ENCODE measurements around the gene FZD8.
A peak's percentile ranks its signal among the peaks of the same experiment; 100 is the strongest.

Gene FZD8

GRCh38 chr10:35640951-35641675 lies 983 bp downstream of the FZD8 start:
- peak; percentile 84 for DNase-seq

- DNase-seq, result peak; percentile 72
These were observed 1.6 kb downstream of the FZD8 start for GRCh38 chr10:35640474-35640873.

GRCh38 chr10:35639728-35640401 lies 2.2 kb downstream of the FZD8 start:
- peak; percentile 30 for DNase-seq

GRCh38 chr10:35639021-35639727 lies 2.9 kb downstream of the FZD8 start:
- no peak for DNase-seq

GRCh38 chr10:35638101-35638500 lies 4.0 kb downstream of the FZD8 start:
- DNase-seq, result no peak

- DNase-seq, result no peak
These were observed 4.6 kb downstream of the FZD8 start for GRCh38 chr10:35637462-35637861.

- no peak for DNase-seq
These were observed 5.1 kb downstream of the FZD8 start for GRCh38 chr10:35636956-35637355.

GRCh38 chr10:35635576-35635975 lies 6.5 kb downstream of the FZD8 start:
- DNase-seq, result peak; percentile 63

- DNase-seq, result no peak
These were observed 8.8 kb downstream of the FZD8 start for GRCh38 chr10:35633006-35633980.

- DNase-seq, result no peak
These were observed 10.1 kb downstream of the FZD8 start for GRCh38 chr10:35632027-35632426.

GRCh38 chr10:35631404-35631803 lies 10.7 kb downstream of the FZD8 start:
- no peak for DNase-seq

- DNase-seq, result peak; percentile 31
These were observed 15.1 kb downstream of the FZD8 start for GRCh38 chr10:35626971-35627507.

- DNase-seq, result no peak
These were observed 27.8 kb downstream of the FZD8 start for GRCh38 chr10:35614312-35614711.

GRCh38 chr10:35613597-35614226 lies 28.4 kb downstream of the FZD8 start:
- peak; percentile 30 for DNase-seq

GRCh38 chr10:35613107-35613440 lies 29.0 kb downstream of the FZD8 start:
- no peak for DNase-seq

GRCh38 chr10:35612385-35613106 lies 29.6 kb downstream of the FZD8 start:
- DNase-seq, result no peak

GRCh38 chr10:35611750-35612149 lies 30.3 kb downstream of the FZD8 start:
- no peak for DNase-seq

- no peak for DNase-seq
These were observed 33.8 kb downstream of the FZD8 start for GRCh38 chr10:35608328-35608672.

GRCh38 chr10:35607475-35608327 lies 34.4 kb downstream of the FZD8 start:
- peak; percentile 16 for DNase-seq

GRCh38 chr10:35606430-35606829 lies 35.7 kb downstream of the FZD8 start:
- DNase-seq, result no peak

All from EL (cell line).